H9 (cell line): Measurements from ENCODE around the gene CAB39L. TPM values are rescaled to one million over a fixed set of nuclear protein-coding genes. Genes with fewer than 3 reads are reported as not detected.

Experiments
- DNase-seq: peaks from one replicate; pipeline ENCODE4 v3.0.0-alpha.2; 2017
- H2AFZ ChIP-seq: one replicate; pipeline ENCODE4 v1.6.1; 2013; ENCODE audit warnings: mild to moderate bottlenecking, low read length, control low read depth, moderate library complexity
- H2AK5ac ChIP-seq: 2 replicates; pipeline ENCODE4 v1.6.1; 2013; ENCODE audit warnings: low read length, control low read depth, mixed read lengths; ENCODE audit not compliant: insufficient read length
- H2BK120ac ChIP-seq: one replicate; pipeline ENCODE4 v1.6.1; 2013; ENCODE audit warnings: low read depth, mild to moderate bottlenecking, low read length, control low read depth, inconsistent platforms; ENCODE audit not compliant: poor library complexity, severe bottlenecking
- H2BK12ac ChIP-seq: 2 replicates; pipeline ENCODE4 v1.6.1; 2013; ENCODE audit warnings: low read length, control low read depth, mixed read lengths, low read depth; ENCODE audit not compliant: insufficient read length
- H2BK15ac ChIP-seq: 2 replicates; pipeline ENCODE4 v1.6.1; 2013; ENCODE audit warnings: low read depth, low read length, control low read depth
- H2BK20ac ChIP-seq: one replicate; pipeline ENCODE4 v1.6.1; 2013; ENCODE audit warnings: low read depth, mild to moderate bottlenecking, low read length, control low read depth, inconsistent platforms; ENCODE audit not compliant: poor library complexity, severe bottlenecking
- H2BK5ac ChIP-seq: 2 replicates; pipeline ENCODE4 v1.6.1; 2013; ENCODE audit warnings: low read length, control low read depth, mixed read lengths; ENCODE audit not compliant: insufficient read length
- H3K14ac ChIP-seq: 2 replicates; pipeline ENCODE4 v1.6.1; 2013; ENCODE audit warnings: low read length, control low read depth; ENCODE audit not compliant: insufficient read depth
- H3K18ac ChIP-seq: 2 replicates; pipeline ENCODE4 v1.6.1; 2013; ENCODE audit warnings: low read depth, mild to moderate bottlenecking, mixed read lengths, low read length, control low read depth; ENCODE audit not compliant: insufficient read length
- H3K23ac ChIP-seq: 2 replicates; pipeline ENCODE4 v1.6.1; 2013; ENCODE audit warnings: low read length, control low read depth, mixed read lengths, low read depth; ENCODE audit not compliant: insufficient read length
- H3K23me2 ChIP-seq: 2 replicates; pipeline ENCODE4 v1.6.1; 2013; ENCODE audit warnings: low read depth, mild to moderate bottlenecking, mixed read lengths, low read length, control low read depth; ENCODE audit not compliant: insufficient read length, poor library complexity, severe bottlenecking
- H3K27ac ChIP-seq: 2 replicates; pipeline ENCODE4 v1.5.1; 2013; ENCODE audit warnings: low read length, control low read depth, mixed read lengths, low read depth; ENCODE audit not compliant: insufficient read length
- H3K27me3 ChIP-seq: 2 replicates; pipeline ENCODE4 v1.6.1; 2013; ENCODE audit warnings: low read length, control low read depth, inconsistent platforms; ENCODE audit not compliant: insufficient read depth
- H3K4ac ChIP-seq: 2 replicates; pipeline ENCODE4 v1.6.1; 2013; ENCODE audit warnings: low read depth, mild to moderate bottlenecking, control low read depth, inconsistent platforms, low read length, moderate library complexity
- H3K4me1 ChIP-seq: 2 replicates; pipeline ENCODE4 v1.6.1; 2013; ENCODE audit warnings: low read length, control low read depth, inconsistent platforms; ENCODE audit not compliant: insufficient read depth
- H3K4me2 ChIP-seq: 2 replicates; pipeline ENCODE4 v1.6.1; 2013; ENCODE audit warnings: low read length, control low read depth, mixed read lengths; ENCODE audit not compliant: insufficient read length, insufficient read depth
- H3K56ac ChIP-seq: 2 replicates; pipeline ENCODE4 v1.6.1; 2013; ENCODE audit warnings: low read depth, mild to moderate bottlenecking, mixed read lengths, low read length, control low read depth; ENCODE audit not compliant: insufficient read length
- H3K79me1 ChIP-seq: 2 replicates; pipeline ENCODE4 v1.6.1; 2013; ENCODE audit warnings: low read depth, mild to moderate bottlenecking, moderate library complexity, low read length, control low read depth, inconsistent platforms; ENCODE audit not compliant: insufficient read depth, poor library complexity, severe bottlenecking
- H3K79me2 ChIP-seq: 2 replicates; pipeline ENCODE4 v1.6.1; 2013; ENCODE audit warnings: low read length, control low read depth, inconsistent platforms; ENCODE audit not compliant: insufficient read depth
- H3K9ac ChIP-seq: 2 replicates; pipeline ENCODE4 v1.6.1; 2013; ENCODE audit warnings: low read length, control low read depth, mixed read lengths; ENCODE audit not compliant: insufficient read length; ENCODE audit errors: extremely low read depth
- H3K9me3 ChIP-seq: one replicate; pipeline ENCODE4 v1.6.1; 2013; ENCODE audit warnings: low read depth, low read length, inconsistent platforms; ENCODE audit not compliant: control insufficient read depth
- H3T11ph ChIP-seq: one replicate; pipeline ENCODE4 v1.6.1; 2013; ENCODE audit warnings: mild to moderate bottlenecking, low read length, control low read depth, inconsistent platforms
- H4K20me1 ChIP-seq: one replicate; pipeline ENCODE4 v1.6.1; 2013; ENCODE audit not compliant: control insufficient read depth, insufficient read length, insufficient read depth
- H4K5ac ChIP-seq: 2 replicates; pipeline ENCODE4 v1.6.1; 2013; ENCODE audit warnings: low read depth, mild to moderate bottlenecking, mixed read lengths, low read length, control low read depth; ENCODE audit not compliant: insufficient read length
- H4K8ac ChIP-seq: replicated peaks from 2 replicates; pipeline ENCODE4 v1.6.1; 2013; ENCODE audit warnings: low read length, control low read depth, mixed read lengths, low read depth; ENCODE audit not compliant: insufficient read length
- H4K91ac ChIP-seq: 2 replicates; pipeline ENCODE4 v1.6.1; 2013; ENCODE audit warnings: low read depth, mild to moderate bottlenecking, moderate library complexity, mixed read lengths, low read length, control low read depth; ENCODE audit not compliant: insufficient read length
- H3K27ac Mint-ChIP-seq, 3 experiments: 2 replicates in 2 of 3; 3 replicates in 1 of 3; pipeline ENCODE4 v1.8.0; 2020 to 2021; ENCODE audit warnings: mixed read lengths in 3 of 3, mild to moderate bottlenecking in 1 of 3, moderate library complexity in 1 of 3
- H3K27me3 Mint-ChIP-seq: 2 replicates; pipeline ENCODE4 v1.8.0; 2021; ENCODE audit warnings: low read depth, mild to moderate bottlenecking, moderate library complexity, mixed read lengths
- H3K36me3 Mint-ChIP-seq, 3 experiments: 2 replicates in 2 of 3; 3 replicates in 1 of 3; pipeline ENCODE4 v1.8.0; 2020 to 2021; ENCODE audit warnings: low read depth in 3 of 3, mixed read lengths in 3 of 3; ENCODE audit not compliant: insufficient read depth in 1 of 3
- H3K4me1 Mint-ChIP-seq, 2 experiments: 2 replicates each; pipeline ENCODE4 v1.8.0; 2020; ENCODE audit warnings: mixed read lengths in 2 of 2
- H3K4me3 Mint-ChIP-seq, 2 experiments: 2 replicates in 1 of 2; 3 replicates in 1 of 2; pipeline ENCODE4 v1.8.0; 2020 to 2021; ENCODE audit warnings: mild to moderate bottlenecking in 2 of 2, mixed read lengths in 2 of 2, moderate library complexity in 1 of 2
- H3K9me3 Mint-ChIP-seq, 2 experiments: 2 replicates in 1 of 2; 3 replicates in 1 of 2; pipeline ENCODE4 v1.8.0; 2020; ENCODE audit warnings: mild to moderate bottlenecking in 2 of 2, mixed read lengths in 2 of 2, moderate library complexity in 1 of 2
- CTCF ChIP-seq: fragments of 200-600 bp; sonication (generic); conservative IDR thresholded peaks from 3 replicates; pipeline ENCODE4 v1.8.0; 2021; ENCODE audit warnings: antibody characterized with exemption, mild to moderate bottlenecking
- WGBS: extraction: QIAGEN DNeasy Blood & Tissue Kit; methylation state at CpG from one replicate; pipeline ENCODE4 v1.1.7; 2013; ENCODE audit warnings: missing lambda C conversion rate, low lambda C conversion rate, mixed read lengths; ENCODE audit not compliant: insufficient read length; ENCODE audit errors: extremely low coverage; 5-methylcytosine and 5-hydroxymethylcytosine counted together
- total RNA-seq: library from RNA; stranded (reverse); gene quantifications from 2 replicates; pipeline ENCODE4 v1.2.1, GENCODE V29; 2021

Gene CAB39L
- total RNA-seq, 1 experiment from 2014 or later, result 6.0 TPM

- no peak overlapping the region for H4K91ac ChIP-seq
- no peak overlapping the region for H3K4me2 ChIP-seq
- H2BK12ac ChIP-seq, result no peak overlapping the region
- Mint-ChIP-seq H3K9me3 (no peaks in the 10 kb centered on the region; a peak in 2 of 5 replicates), H3K36me3 (peaks cover 0 to 1% (median 0%) of the 10 kb centered on the region in 3 experiments; a peak in 2 of 7 replicates), H3K4me3 (no peak overlapping the region), H3K27ac (no peak overlapping the region), H3K4me1 (peaks cover 0 to 12% of the 10 kb centered on the region in 2 experiments; a peak in 1 of 4 replicates), H3K27me3 (no peaks in the 10 kb centered on the region)
- H4K20me1 ChIP-seq, result no peaks in the 10 kb centered on the region
- no peak overlapping the region for H4K5ac ChIP-seq
- peaks cover 8% of the 10 kb centered on the region for H3K23me2 ChIP-seq
- H2BK20ac ChIP-seq, result no peak overlapping the region
- no peak overlapping the region for H3K9ac ChIP-seq
- H3K56ac ChIP-seq, result no peak overlapping the region
- DNase-seq, result no peak
- H2AK5ac ChIP-seq, result no peak overlapping the region
- H3K27me3 ChIP-seq, result no peaks in the 10 kb centered on the region
- H3K79me2 ChIP-seq, result no peaks in the 10 kb centered on the region
- no peak overlapping the region for H2BK15ac ChIP-seq
- no peak overlapping the region for H3K23ac ChIP-seq
- H2BK120ac ChIP-seq, result no peak overlapping the region
- WGBS, result no CpG with 5 or more reads among the region's 2 CpGs
- H2AFZ ChIP-seq, result no peak overlapping the region
- H3K27ac ChIP-seq, result no peak overlapping the region
- H3K14ac ChIP-seq, result no peak overlapping the region
- no peaks in the 10 kb centered on the region for H3K4me1 ChIP-seq
- no peak overlapping the region for H3K18ac ChIP-seq
- no peak overlapping the region for H4K8ac ChIP-seq
- H3K79me1 ChIP-seq, result no peaks in the 10 kb centered on the region
- no peak overlapping the region for H3K4ac ChIP-seq
- H2BK5ac ChIP-seq, result no peak overlapping the region
- H3T11ph ChIP-seq, result no peak overlapping the region
- no peaks in the 10 kb centered on the region for H3K9me3 ChIP-seq
- no peak for TF ChIP-seq CTCF
Measured at GRCh38 chr13:49448753-49449152, 4.9 kb upstream of the CAB39L start.
